Measurements from ENCODE around the gene HLA-DMB.
A peak's percentile ranks its signal among the peaks of the same experiment; 100 is the strongest.

DNA sequence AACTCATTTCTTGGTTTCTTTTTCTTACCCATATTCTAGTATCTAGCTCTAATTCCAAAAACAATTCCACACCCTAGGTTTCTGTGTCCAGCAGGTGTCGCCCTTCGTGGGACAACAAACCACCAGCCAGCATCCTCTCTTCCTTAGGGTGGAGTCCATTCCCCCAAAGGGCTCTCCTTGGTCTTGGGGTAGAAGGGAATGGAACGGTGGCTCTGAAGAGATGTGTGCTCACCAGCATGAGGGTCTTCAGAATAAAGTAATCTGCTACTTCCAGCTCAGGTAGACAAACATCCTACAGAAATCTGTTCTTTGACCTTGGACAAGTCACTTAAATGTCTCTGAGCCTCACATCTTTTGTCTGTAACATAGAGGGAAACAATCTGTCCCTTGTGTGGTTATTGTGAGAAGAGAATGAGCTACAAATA is 7.2 kb downstream of the HLA-DMB start:
- TF ChIP-seq TAF1 (IDR thresholded peaks at IDR 0.05; ENCODE audit: low read depth, low read length): no peak
- TF ChIP-seq POLR2A (IDR thresholded peaks at IDR 0.05; ENCODE audit: low read depth, low read length): peak; percentile 68
- peak; percentile 87 for TF ChIP-seq POLR2AphosphoS5 (IDR thresholded peaks at IDR 0.05; ENCODE audit: low read depth, low read length)
- no peak for TF ChIP-seq SPI1 (IDR thresholded peaks at IDR 0.05; ENCODE audit: low read depth, low read length)
- no peak for TF ChIP-seq PAX5 (IDR thresholded peaks at IDR 0.05; ENCODE audit: insufficient read depth, low read length, severe bottlenecking)
